Bronchial epithelial cell (primary cell): ENCODE results near the gene TTC3. TPM values are rescaled to one million over a fixed set of nuclear protein-coding genes. Genes with fewer than 3 reads are reported as not detected.
"Not testable (repeated sequence)": the region's sequence is repeated elsewhere in the genome, so short reads cannot be mapped to it uniquely, and the experiment has no call there.

Experiments
- DNase-seq: peaks from one replicate; pipeline ENCODE4 v3.0.0-alpha.2; 2010; ENCODE audit warnings: low read depth
- FAIRE-seq: peaks from 2 replicates; lab custom pipeline; 2011; peaks lifted over from hg19 to GRCh38; lab: Jason Lieb, UNC
- H3K27me3 ChIP-seq: 2 replicates; pipeline ENCODE4 v1.5.1; 2011; ENCODE audit warnings: low read length; ENCODE audit not compliant: control insufficient read depth, insufficient read depth
- H3K36me3 ChIP-seq: 2 replicates; pipeline ENCODE4 v1.5.1; 2011; ENCODE audit warnings: low read length; ENCODE audit not compliant: control insufficient read depth, insufficient read depth
- H3K4me3 ChIP-seq: 2 replicates; pipeline ENCODE4 v1.5.1; 2011; ENCODE audit warnings: mild to moderate bottlenecking, low read depth, low read length, control low read depth
- total RNA-seq: library from RNA; depleted of rRNA; stranded (reverse); fragments of >200 nt; gene quantifications from 2 replicates; pipeline ENCODE4 v1.2.1, GENCODE V29; 2014
- TF ChIP-seq, protein P1 (sequence below): IDR thresholded peaks from 2 replicates; pipeline ENCODE4 v1.5.1; 2011; ENCODE audit warnings: mild to moderate bottlenecking, moderate library complexity, low read length, control low read depth, inconsistent platforms; ENCODE audit not compliant: insufficient read depth, severe bottlenecking

The TTC3 gene
- total RNA-seq, 1 donor from 2014 or later, result 90.3 TPM

DNA sequence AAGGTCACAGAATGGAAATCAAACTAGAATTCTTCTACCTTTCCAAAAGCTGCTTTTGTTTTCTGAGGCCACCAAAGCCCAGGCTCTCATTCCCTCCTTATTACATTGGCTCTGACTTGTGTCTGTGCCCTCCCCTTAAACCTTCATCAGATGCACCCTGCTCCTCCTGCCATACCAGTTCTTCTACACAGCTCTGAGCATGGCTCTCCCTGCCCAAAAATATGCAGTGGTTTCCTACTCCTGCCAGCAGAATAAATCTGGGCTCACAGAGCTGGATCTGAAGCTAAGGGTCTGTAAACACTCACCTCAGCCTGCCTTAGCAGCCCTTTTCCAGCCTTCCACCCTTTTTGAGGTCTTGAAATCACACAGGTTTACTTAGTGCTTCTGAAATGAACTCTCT, 55.0 kb downstream of the TTC3 start:
- TF ChIP-seq, protein P1, sequence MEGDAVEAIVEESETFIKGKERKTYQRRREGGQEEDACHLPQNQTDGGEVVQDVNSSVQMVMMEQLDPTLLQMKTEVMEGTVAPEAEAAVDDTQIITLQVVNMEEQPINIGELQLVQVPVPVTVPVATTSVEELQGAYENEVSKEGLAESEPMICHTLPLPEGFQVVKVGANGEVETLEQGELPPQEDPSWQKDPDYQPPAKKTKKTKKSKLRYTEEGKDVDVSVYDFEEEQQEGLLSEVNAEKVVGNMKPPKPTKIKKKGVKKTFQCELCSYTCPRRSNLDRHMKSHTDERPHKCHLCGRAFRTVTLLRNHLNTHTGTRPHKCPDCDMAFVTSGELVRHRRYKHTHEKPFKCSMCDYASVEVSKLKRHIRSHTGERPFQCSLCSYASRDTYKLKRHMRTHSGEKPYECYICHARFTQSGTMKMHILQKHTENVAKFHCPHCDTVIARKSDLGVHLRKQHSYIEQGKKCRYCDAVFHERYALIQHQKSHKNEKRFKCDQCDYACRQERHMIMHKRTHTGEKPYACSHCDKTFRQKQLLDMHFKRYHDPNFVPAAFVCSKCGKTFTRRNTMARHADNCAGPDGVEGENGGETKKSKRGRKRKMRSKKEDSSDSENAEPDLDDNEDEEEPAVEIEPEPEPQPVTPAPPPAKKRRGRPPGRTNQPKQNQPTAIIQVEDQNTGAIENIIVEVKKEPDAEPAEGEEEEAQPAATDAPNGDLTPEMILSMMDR, result no peak
- Histone ChIP-seq H3K27me3 (no peaks in the 10 kb centered on the region), H3K36me3 (peaks cover 3% of the 10 kb centered on the region), H3K4me3 (no peak overlapping the region)
- DNase-seq (peak; percentile 28), FAIRE-seq (no peak)

DNA sequence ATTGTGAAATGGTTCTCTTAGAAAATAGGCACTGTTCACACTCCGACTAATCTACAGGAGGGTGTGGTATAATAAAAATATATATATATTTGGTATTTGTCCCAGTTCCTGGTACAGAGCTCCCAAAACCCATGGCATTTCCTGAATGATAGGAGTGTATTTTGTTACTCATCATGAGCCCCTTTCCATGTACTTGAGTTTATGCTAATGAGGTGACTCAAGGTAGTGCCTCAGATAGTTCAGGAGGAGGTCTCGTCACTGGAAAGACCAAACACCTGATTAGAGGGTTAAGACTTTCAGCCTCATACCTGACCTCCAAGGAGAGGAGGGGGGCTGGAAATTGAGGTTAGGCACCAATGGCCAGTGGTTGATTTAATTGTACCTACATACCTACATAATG, 57.9 kb downstream of the TTC3 start:
- no peaks in the 10 kb centered on the region for H3K27me3 ChIP-seq
- DNase-seq (peak; percentile 83), FAIRE-seq (no peak)
- peaks cover 4% of the 10 kb centered on the region for H3K36me3 ChIP-seq
- TF ChIP-seq, protein P1, result no peak
- no peak overlapping the region for H3K4me3 ChIP-seq

DNA sequence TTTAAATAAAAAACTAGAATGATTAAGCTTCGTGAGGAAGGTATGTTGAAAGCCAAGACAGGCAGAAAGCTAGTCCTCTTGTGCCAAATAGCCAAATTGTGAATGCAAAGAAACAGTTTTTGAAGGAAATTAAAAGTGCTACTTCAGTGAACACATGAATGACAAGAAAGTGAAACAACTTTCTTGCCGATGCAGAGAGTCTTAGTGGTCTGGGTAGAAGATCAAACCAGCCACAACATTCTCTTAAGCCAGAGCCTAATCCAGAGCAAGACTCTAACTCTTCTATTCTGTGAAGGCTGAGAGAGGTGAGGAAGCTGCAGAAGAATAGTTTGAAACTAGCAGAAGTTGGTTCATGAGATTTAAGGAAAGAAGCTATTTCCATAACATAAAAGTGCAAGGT, 63.2 kb downstream of the TTC3 start:
- TF ChIP-seq, protein P1, result no peak
- H3K4me3 ChIP-seq, result no peak overlapping the region
- DNase-seq (no peak), FAIRE-seq (no peak)
- H3K27me3 ChIP-seq, result no peaks in the 10 kb centered on the region
- peaks cover 5% of the 10 kb centered on the region for H3K36me3 ChIP-seq

DNA sequence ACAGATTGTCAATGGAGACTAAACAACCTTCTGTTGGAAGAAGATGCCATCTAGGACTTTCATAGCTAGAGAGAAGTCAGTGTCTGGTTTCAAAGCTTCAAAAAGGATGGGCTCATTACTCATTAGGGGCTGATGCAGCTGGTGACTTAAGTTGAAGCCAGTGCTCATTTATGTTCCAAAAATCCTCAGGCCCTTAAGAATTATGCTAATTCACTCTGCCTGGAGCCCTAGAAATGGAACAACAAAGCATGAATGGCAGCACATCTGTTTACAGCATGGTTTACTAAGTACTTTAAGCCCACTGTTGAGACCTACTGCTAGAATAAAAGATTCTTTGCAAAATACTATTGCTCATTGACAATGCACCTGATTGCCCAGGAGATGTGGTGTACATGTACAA, 63.7 kb downstream of the TTC3 start:
- Histone ChIP-seq H3K27me3 (no peaks in the 10 kb centered on the region), H3K4me3 (no peak overlapping the region), H3K36me3 (peaks cover 5% of the 10 kb centered on the region)
- DNase-seq (no peak), FAIRE-seq (no peak)
- TF ChIP-seq, protein P1, result no peak

DNA sequence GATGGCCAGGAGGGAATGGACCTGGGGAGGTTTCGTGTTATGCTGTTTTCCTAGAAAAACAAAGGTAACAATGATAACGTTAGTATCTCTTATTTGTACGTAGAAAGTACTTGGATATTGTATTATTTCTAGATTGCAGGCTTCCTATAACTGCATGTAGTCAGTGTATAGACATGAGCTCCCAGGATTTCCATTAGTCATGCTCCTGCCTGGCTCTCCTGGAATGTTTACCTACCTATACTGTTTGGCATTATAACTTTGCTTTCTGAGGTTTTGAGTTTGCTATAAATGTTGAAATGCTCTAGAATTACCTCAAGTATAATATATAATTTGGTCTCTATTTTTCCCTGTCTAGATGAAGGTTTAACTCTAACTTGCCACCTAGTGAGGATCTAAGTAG, 66.1 kb downstream of the TTC3 start:
- no peak overlapping the region for H3K4me3 ChIP-seq
- DNase-seq (peak; percentile 71), FAIRE-seq (no peak)
- no peaks in the 10 kb centered on the region for H3K27me3 ChIP-seq
- peaks cover 3% of the 10 kb centered on the region for H3K36me3 ChIP-seq
- TF ChIP-seq, protein P1, result no peak

DNA sequence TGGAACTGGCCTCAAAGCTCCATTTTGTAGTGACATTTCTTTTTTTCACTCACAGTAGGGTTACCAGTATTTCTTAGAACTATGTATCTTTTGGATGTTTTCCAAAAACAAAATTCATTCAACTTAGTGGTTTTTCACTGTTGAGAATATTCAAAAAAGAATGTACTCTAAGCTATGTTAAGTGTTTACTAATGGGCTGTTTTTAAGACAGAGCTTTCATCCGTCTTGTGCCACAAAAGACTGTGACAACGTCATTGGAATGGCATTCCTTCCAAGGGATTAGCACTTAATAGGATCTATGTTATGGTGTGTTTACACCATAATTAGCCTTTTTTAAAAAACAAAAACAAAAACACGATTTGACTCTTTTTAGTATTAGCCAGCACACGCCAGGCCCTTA, 66.8 kb downstream of the TTC3 start:
- TF ChIP-seq, protein P1, result no peak
- no peak for FAIRE-seq

DNA sequence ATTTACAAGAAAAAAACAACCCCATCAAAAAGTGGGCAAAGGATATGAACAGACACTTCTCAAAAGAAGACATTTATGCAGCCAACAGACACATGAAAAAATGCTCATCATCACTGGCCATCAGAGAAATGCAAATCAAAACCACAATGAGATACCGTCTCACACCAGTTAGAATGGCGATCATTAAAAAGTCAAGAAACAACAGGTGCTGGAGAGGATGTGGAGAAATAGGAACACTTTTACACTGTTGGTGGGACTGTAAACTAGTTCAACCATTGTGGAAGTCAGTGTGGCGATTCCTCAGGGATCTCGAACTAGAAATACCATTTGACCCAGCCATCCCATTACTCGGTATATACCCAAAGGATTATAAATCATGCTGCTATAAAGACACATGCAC, 70.3 kb downstream of the TTC3 start:
- H3K36me3 ChIP-seq, FAIRE-seq: not testable (repeated sequence)

More for the DNA sequence above, 66.8 kb downstream of the TTC3 start:
- no peak overlapping the region for H3K4me3 ChIP-seq
- peaks cover 3% of the 10 kb centered on the region for H3K36me3 ChIP-seq
- no peaks in the 10 kb centered on the region for H3K27me3 ChIP-seq
- no peak for DNase-seq

More for the DNA sequence above, 70.3 kb downstream of the TTC3 start:
- not testable (repeated sequence) for H3K27me3 ChIP-seq, H3K4me3 ChIP-seq, DNase-seq
